GM19452 (cell line): ENCODE measurements around the gene PRUNE1.

Experiments
- ATAC-seq: cut with Tn5 transposase; IDR thresholded peaks from one replicate; pipeline ENCODE4 v1.9.1; 2021; ENCODE audit not compliant: unreplicated experiment

The PRUNE1 gene

DNA sequence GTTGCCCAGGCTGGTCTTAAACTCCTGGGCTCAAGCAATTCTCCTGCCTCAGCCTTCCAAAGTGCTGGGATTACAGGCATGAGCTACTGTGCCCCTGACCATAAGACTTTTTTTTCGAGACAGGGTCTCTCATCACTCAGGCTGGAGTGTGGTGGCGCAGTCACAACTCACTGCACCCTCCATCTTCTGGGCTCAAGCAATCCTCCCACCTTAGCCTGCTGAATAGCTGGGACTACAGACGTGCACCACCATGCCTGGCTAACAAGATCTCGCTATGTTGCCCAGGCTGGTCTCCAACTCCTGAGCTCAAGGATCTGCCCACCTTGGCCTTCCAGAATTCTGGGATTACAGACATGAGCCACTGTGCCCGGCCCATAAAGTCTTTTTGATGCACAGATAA lies 41.2 kb downstream of the PRUNE1 start:
- ATAC-seq, result no peak

GRCh38 chr1:151050051-151050688 lies 41.9 kb downstream of the PRUNE1 start:
- no peak for ATAC-seq

DNA sequence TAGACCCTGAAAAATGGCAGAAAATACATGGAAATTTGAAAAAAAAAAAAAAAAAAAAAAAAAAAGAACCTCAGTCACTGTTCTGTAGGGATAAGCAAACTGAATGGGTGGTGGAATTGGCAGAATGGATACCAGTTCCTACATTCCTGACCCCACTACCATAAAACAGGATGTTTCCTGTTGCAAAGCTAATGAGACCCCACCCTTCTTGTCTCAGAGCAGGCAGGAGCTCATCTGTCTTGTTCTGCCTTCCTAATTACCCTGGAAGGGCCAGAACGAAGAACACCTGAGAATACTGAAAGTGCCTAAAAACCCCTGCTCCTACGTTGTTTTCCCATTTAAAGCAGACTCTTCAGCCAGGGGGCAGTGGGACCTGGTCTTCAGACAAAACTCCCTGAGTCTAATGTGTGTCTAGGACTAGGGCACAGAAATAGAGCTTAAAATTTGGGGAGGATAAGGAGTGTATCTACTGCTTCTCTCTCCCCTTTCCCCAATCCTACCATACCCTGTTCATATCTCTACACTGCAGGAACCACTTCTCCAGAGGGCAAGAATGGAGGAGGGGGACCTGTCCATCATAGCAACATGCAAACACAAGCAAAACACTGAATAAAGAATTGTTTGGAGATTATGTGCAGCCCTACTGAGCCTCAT lies 43.2 kb downstream of the PRUNE1 start:
- no peak for ATAC-seq

DNA sequence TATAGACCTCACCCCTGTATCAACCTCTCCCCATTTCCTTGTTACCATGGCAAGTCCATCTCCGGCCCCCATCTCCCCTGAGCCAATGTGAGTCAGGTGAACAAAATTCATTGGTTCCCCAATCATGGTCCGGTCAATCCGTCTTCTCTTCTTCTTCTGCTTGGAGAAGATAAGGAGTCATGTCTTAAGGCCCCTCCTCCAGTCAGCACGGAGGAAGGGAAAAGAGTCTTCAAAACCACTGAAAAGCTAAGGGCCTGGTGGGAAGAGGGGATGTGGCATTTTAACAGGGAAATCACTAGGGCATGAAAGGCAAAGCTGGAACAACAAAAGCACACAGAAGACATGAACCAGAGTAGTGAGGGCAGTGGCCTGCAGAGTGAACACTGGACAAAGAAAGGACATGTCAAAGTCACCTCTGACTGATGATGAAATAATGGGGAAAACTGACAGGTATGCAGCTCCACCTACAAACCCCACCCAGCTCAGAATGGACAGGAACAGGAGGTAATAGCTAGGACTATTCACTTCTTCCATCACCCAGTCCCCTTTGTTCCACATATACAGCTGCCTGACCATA lies 46.8 kb downstream of the PRUNE1 start:
- no peak for ATAC-seq

DNA sequence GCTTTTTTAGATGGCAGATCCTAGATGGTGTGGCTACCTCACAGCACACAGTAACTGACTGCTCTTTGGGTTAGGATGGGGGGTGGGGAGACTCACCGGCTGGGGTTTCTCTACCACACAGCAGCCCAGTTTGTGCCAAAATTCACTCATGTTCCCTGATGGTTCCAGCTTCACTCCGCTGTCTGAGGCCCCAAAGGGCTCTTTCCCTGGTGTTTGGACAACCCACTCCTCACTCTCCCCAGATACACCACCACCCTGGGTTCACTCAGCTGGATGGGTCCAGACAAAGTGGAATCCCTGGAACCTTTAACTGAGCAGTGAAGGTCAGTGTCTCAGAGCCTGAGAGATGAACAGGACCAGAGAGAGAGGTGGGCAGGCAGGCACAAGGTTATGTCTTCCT lies 47.3 kb downstream of the PRUNE1 start:
- ATAC-seq, result no peak

DNA sequence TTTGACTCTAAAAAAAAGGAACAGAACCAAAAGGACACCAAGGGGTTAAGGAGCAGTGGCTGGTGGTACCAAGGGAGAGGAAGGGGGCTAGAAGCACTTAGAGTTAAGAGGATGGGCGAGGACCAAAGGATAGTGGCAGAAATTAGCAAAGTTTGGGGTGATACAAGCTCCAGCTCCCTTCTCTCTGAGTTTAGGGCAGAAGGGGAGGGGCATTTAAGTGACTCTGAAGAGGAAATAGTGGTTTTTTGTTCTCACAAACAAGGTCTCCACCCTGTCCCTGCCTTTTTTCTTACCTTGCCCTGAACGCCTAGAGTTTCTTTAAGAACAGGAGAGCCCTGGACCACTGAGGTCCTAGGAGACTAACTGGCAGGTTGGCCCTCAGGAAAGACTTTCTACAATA lies 47.9 kb downstream of the PRUNE1 start:
- no peak for ATAC-seq

- ATAC-seq, result no peak
These were observed 50.4 kb downstream of the PRUNE1 start for GRCh38 chr1:151058692-151059091.

DNA sequence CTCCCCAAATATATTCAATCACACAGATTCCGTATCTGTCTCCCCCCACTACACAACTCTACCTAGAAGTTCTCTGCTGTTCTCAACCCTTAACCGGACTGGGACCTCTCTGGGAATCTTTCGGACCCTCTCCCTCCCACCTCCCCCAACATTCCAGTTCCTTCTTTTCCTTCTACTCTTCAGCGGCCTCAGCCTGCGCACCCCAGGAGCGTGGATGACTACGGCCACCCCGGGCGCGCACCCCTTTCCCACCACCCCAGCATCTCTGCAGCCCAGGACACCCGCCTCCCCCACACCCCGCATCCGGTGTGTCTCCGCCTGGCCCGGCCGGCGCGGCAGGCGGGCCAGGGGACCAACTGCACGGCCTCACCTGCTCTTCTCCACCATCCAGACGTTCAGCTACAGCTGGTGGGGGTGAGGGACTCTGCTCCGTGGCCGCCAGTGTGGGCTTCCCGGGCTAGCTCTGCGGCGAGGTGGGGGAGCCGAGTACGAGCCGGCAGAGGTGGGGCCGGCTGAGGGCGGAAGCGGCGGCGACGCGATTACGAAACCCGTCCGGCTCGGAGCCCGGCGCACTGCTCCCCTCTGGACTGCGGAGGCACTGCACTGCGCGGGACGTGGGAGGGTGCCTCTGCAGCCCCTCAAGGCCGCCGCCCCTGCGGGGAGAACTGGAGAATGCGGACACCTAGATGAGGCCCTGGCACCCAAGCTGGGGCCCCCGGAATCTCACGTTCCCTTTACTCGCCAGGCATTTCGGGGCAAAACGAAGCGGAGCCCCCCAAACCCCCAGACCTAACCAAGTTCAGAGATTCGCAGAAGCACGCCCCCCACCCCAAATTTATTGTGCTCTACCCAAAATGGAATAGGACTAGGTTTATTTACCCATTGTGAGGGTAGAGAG lies 51.1 kb downstream of the PRUNE1 start, which contains the start of gene CDC42SE1:
CDC42SE1 (minus strand) TSS at position 514 of the 898 bp plus-strand sequence. CDS start 3,892 bp downstream, outside the sequence.
- peak; percentile 81 for ATAC-seq

GRCh38 chr1:151060007-151060656 lies 51.9 kb downstream of the PRUNE1 start, which contains the start of gene MLLT11:
TSS of gene MLLT11 (plus strand) at chr1:151060397. CDS start at chr1:151067225, 6,828 bp downstream.
- no peak for ATAC-seq

DNA sequence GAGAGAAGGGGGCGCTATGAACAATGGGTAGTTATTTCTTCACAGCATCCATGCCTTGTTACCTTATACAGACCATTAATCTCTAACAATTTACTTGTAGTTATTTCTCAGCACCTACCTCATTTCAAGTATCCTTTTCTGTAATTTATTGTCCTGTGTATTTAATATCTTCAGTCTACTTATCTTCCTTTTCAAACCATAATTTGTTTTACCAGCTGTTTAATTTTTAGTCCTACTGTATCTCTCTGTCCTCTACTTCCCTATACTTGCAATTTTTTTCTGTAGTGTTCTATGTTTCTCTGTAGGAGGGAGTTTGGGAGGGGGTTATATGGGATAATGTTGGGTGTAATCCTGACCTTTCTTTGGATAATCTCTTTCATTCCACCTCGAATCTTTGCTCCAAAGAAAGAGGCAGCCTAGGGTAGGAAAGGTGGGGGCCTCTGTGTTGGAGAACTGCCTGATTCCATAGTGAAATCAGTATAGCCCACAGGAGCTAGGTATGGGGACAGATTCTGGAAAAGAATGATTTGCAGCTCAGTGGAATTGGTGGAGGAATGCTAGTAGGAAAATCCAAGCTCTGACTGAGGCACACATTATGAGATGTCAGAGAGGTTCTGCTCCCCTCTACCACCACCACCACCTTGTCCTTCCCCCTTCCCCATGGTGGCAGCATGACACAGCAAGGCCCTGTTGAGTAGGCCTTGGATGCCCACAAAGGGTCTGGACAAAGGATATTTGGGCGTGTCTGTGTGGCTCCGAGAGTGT lies 52.6 kb downstream of the PRUNE1 start:
- ATAC-seq, result no peak

- ATAC-seq, result no peak
These were observed 53.5 kb downstream of the PRUNE1 start for GRCh38 chr1:151061704-151062103.

DNA sequence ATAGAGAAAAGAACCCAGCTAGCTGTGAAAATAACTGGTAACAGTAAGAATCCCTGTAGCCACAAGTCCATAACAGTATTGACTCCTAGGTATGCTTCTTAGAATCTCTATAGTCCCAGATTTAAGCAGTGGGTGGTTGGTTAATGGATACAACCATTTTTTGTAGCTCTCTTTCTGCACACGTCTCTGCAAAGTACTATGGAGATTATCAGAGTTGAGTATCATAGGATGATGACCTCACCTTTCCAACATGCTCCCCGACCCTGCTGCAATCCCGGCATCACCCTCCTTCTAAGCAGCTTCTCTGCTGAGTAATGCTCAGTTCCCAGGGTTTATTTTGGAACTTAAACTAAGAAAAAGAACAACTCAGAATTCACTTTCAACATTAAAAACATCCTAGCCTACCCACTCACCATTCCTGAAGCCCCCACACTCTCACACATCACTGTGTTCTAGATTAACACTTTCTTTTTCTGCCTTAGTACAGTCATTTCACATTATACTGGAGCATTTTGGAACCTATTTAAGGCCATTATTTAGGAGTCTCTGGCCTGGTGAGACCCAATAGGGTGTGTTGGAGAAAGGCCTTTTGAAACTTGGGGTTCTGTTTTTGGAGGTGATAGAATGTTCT lies 54.6 kb downstream of the PRUNE1 start:
- ATAC-seq, result no peak

GRCh38 chr1:151065089-151065645 lies 56.9 kb downstream of the PRUNE1 start:
- ATAC-seq, result no peak

DNA sequence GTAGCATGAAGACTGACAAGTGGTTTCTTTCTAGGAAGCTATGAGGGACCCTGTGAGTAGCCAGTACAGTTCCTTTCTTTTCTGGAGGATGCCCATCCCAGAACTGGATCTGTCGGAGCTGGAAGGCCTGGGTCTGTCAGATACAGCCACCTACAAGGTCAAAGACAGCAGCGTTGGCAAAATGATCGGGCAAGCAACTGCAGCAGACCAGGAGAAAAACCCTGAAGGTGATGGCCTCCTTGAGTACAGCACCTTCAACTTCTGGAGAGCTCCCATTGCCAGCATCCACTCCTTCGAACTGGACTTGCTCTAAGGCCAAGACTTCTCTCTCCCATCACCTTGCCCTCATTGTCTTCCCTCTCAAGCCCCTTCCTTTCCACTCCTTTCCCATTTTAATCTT lies 58.9 kb downstream of the PRUNE1 start:
- ATAC-seq, result no peak

DNA sequence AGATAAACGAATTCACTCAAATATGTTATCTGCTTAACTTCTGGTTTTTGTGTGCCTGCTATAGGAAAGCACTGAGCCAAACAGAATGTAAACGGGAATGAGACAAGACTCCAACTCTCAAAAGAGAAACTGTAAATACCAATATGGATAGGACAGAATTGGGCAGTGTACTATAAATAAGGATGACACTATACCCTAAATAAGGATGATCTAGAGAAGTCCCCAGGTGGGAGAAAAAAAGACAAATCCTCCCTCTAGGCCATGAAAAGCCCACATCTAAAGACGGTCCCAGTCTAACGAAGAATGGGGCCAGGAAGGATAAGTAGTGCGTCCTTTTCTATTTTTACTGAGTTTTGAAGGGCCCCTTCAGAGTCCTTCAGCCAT lies 60.8 kb downstream of the PRUNE1 start:
- ATAC-seq, result no peak

GRCh38 chr1:151070474-151071276 lies 62.4 kb downstream of the PRUNE1 start, which contains the start of gene GABPB2:
TSS of gene GABPB2 (plus strand) at chr1:151070761. CDS start at chr1:151088190, 17,429 bp downstream.
- ATAC-seq, result peak; percentile 69

DNA sequence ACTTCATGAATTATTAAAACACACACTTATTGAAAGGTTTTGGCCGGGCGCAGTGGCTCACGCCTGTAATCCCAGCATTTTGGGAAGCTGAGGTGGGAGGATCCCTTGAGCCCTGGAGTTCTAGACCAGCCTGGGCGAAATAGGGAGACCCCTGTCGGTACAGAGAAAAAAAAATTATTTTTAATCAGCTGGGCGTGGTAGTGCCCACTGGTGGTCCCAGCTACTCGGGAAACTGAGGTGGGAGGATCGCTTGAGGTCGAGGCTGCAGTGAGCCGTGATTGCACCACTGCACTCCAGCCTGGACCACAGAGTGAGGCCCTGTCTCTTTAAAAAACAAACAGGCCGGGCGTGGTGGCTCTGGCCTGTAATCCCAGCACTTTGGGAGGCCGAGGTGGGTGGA lies 64.0 kb downstream of the PRUNE1 start:
- no peak for ATAC-seq
